ENCODE results near the gene GAL3ST3.

GRCh38 chr11:66008095-66008467, 40.9 kb downstream of the GAL3ST3 start:
- TF ChIP-seq ZNF622 (IDR thresholded peaks at IDR 0.05) (no peak), POLR2A (IDR thresholded peaks at IDR 0.05; ENCODE audit: low read depth, low read length) (no peak), BCL3 (IDR thresholded peaks at IDR 0.05; ENCODE audit: borderline replicate concordance, insufficient read depth, low read depth, low read length, poor library complexity, severe bottlenecking) (no peak)
- TF ChIP-seq, protein P1, sequence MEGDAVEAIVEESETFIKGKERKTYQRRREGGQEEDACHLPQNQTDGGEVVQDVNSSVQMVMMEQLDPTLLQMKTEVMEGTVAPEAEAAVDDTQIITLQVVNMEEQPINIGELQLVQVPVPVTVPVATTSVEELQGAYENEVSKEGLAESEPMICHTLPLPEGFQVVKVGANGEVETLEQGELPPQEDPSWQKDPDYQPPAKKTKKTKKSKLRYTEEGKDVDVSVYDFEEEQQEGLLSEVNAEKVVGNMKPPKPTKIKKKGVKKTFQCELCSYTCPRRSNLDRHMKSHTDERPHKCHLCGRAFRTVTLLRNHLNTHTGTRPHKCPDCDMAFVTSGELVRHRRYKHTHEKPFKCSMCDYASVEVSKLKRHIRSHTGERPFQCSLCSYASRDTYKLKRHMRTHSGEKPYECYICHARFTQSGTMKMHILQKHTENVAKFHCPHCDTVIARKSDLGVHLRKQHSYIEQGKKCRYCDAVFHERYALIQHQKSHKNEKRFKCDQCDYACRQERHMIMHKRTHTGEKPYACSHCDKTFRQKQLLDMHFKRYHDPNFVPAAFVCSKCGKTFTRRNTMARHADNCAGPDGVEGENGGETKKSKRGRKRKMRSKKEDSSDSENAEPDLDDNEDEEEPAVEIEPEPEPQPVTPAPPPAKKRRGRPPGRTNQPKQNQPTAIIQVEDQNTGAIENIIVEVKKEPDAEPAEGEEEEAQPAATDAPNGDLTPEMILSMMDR (IDR thresholded peaks at IDR 0.05 in 2 of 3, conservative IDR thresholded peaks at IDR 0.05 in 1 of 3; ENCODE audit: control insufficient read depth in 2 of 3, extremely low read depth in 1 of 3, insufficient read depth in 1 of 3, low read depth in 3 of 3, low read length in 3 of 3) = no peak
